A549 (cell line): ENCODE data around the gene CAAP1. TPM values are rescaled to one million over a fixed set of nuclear protein-coding genes. Genes with fewer than 3 reads are reported as not detected.

Experiments
- ATAC-seq, 2 experiments: fragments of 200-7000 bp in 1 of 2; fragments of >200 bp in 1 of 2; cut with Nextera tagmentation in 1 of 2; cut with Tn5 transposase in 1 of 2; 3 replicates each; pipeline versions ENCODE4 v1.8.0 to v1.9.1; 2018 to 2020; ENCODE audit warnings: mild to moderate bottlenecking in 1 of 2, moderate library complexity in 1 of 2
- CTCF ChIA-PET: fragments of 300-600 bp; sonication (Branson Sonifier 250); formaldehyde crosslinking; extraction: SDS; loops from one replicate; lab custom pipeline; 2021; ENCODE audit warnings: antibody characterized with exemption, inconsistent platforms; lab: Yijun Ruan, JAX
- POLR2A ChIA-PET: fragments of 350-600 bp; formaldehyde crosslinking; extraction: SDS; loops from one replicate; lab custom pipeline; 2021; ENCODE audit warnings: antibody characterized with exemption, inconsistent platforms; lab: Yijun Ruan, JAX
- DNase-seq, 2 experiments: peaks; one replicate each; pipeline versions ENCODE4 v3.0.0 to v3.0.0-alpha.2; 2011 to 2016; ENCODE audit warnings: low read depth in 1 of 2, low spot score in 1 of 2
- FAIRE-seq: peaks from 2 replicates; lab custom pipeline; 2011; peaks lifted over from hg19 to GRCh38; lab: Jason Lieb, UNC
- H3K27ac ChIP-seq, 2 experiments: fragments of >200 bp; sonication (Bioruptor Twin); formaldehyde crosslinking; 3 replicates each; pipeline ENCODE4 v1.5.1; 2016 to 2017
- H3K4me1 ChIP-seq: fragments of >200 bp; sonication (Bioruptor Twin); formaldehyde crosslinking; 3 replicates; pipeline ENCODE4 v1.6.1; 2016
- H3K4me2 ChIP-seq: fragments of >200 bp; sonication (Bioruptor Twin); formaldehyde crosslinking; 3 replicates; pipeline ENCODE4 v1.6.1; 2016
- H3K4me3 ChIP-seq: fragments of >200 bp; sonication (Bioruptor Twin); formaldehyde crosslinking; 3 replicates; pipeline ENCODE4 v1.5.1; 2016
- H3K9me3 ChIP-seq: fragments of >200 bp; sonication (Bioruptor Twin); formaldehyde crosslinking; 3 replicates; pipeline ENCODE4 v1.6.1; 2016
- CHD2 ChIP-seq: fragments of 150-350 bp; IDR thresholded peaks from 2 replicates; pipeline ENCODE4 v1.6.1; 2014; ENCODE audit warnings: low read length; ENCODE audit not compliant: partially characterized antibody
- EHMT2 ChIP-seq: fragments of 200-600 bp; sonication (generic); IDR thresholded peaks from 2 replicates; pipeline ENCODE4 v1.6.1; 2016; ENCODE audit warnings: antibody characterized with exemption, low read depth, mild to moderate bottlenecking, moderate library complexity
- ESRRA ChIP-seq: fragments of 150-350 bp; IDR thresholded peaks from 2 replicates; pipeline ENCODE4 v1.6.1; 2014; ENCODE audit warnings: mild to moderate bottlenecking, low read length, borderline replicate concordance
- FOSB ChIP-seq: fragments of 250-450 bp; sonication (Bioruptor Pico); IDR thresholded peaks from 2 replicates; pipeline ENCODE4 v1.5.0; 2020; ENCODE audit warnings: mild to moderate bottlenecking, moderate library complexity
- GATA3 ChIP-seq: IDR thresholded peaks from 2 replicates; pipeline ENCODE4 v1.6.1; 2012; ENCODE audit warnings: borderline replicate concordance
- JUN ChIP-seq, 2 experiments: fragments of >200 bp; sonication (Bioruptor Twin); formaldehyde crosslinking; IDR thresholded peaks; 2 replicates in 1 of 2; 3 replicates in 1 of 2; pipeline ENCODE4 v1.6.1; 2016 to 2017
- JUNB ChIP-seq: fragments of >200 bp; sonication (Bioruptor Twin); formaldehyde crosslinking; IDR thresholded peaks from 2 replicates; pipeline ENCODE4 v1.6.1; 2016
- MAZ ChIP-seq: fragments of 150-350 bp; IDR thresholded peaks from 2 replicates; pipeline ENCODE4 v1.6.1; 2014; ENCODE audit warnings: antibody characterized with exemption, low read depth, low read length, borderline replicate concordance
- PHF8 ChIP-seq: fragments of 200-600 bp; sonication (generic); IDR thresholded peaks from 2 replicates; pipeline ENCODE4 v1.6.1; 2016; ENCODE audit warnings: low read depth, mild to moderate bottlenecking, antibody characterized with exemption, moderate library complexity, borderline replicate concordance
- POLR2AphosphoS2 ChIP-seq: conservative IDR thresholded peaks from 2 replicates; pipeline ENCODE4 v1.6.1; 2012; ENCODE audit warnings: low read length, improper control_type of control experiment, inconsistent platforms
- WGBS: methylation state at CpG from one replicate; pipeline ENCODE4 v1.1.6; 2017; ENCODE audit errors: missing lambda C conversion rate; 5-methylcytosine and 5-hydroxymethylcytosine counted together
- polyA plus RNA-seq, 4 experiments: library from polyadenylated mRNA; depleted of rRNA in 3 of 4; stranded (reverse); fragments of >200 nt; fragmentation: RNase III in 1 of 4; extraction: RNeasy Plus Mini Kit Qiagen cat#74134 plus additional on column Dnase treatment in 1 of 4; gene quantifications; 2 replicates in 3 of 4; 3 replicates in 1 of 4; pipeline ENCODE4 v1.2.3, GENCODE V29; 2011 to 2017
- TF ChIP-seq, protein P1 (sequence below): fragments of 200-600 bp; sonication (generic); IDR thresholded peaks from 2 replicates; pipeline ENCODE4 v1.6.1; 2016; ENCODE audit warnings: antibody characterized with exemption, mild to moderate bottlenecking, moderate library complexity
- TF ChIP-seq, protein P2 (sequence below): fragments of >200 bp; sonication (Bioruptor Twin); formaldehyde crosslinking; IDR thresholded peaks from 3 replicates; pipeline ENCODE4 v1.5.1; 2016
- TF ChIP-seq, protein P3 (sequence below): fragments of 250-450 bp; sonication (Bioruptor Pico); IDR thresholded peaks from 2 replicates; pipeline ENCODE4 v1.5.0; 2021; ENCODE audit warnings: mild to moderate bottlenecking, moderate library complexity, borderline replicate concordance
- TF ChIP-seq, protein P4 (sequence below): fragments of >200 bp; sonication (Bioruptor Twin); formaldehyde crosslinking; IDR thresholded peaks from 3 replicates; pipeline ENCODE4 v1.6.1; 2016
- TF ChIP-seq, protein P5 (sequence below): fragments of 450-650 bp; IDR thresholded peaks from 2 replicates; pipeline ENCODE4 v1.6.1; 2014; ENCODE audit warnings: antibody characterized with exemption

Gene CAAP1
- polyA plus RNA-seq, 2 of the 4 experiments (the other 2 are of a cell fraction) = 23.7 to 32.8 TPM

DNA sequence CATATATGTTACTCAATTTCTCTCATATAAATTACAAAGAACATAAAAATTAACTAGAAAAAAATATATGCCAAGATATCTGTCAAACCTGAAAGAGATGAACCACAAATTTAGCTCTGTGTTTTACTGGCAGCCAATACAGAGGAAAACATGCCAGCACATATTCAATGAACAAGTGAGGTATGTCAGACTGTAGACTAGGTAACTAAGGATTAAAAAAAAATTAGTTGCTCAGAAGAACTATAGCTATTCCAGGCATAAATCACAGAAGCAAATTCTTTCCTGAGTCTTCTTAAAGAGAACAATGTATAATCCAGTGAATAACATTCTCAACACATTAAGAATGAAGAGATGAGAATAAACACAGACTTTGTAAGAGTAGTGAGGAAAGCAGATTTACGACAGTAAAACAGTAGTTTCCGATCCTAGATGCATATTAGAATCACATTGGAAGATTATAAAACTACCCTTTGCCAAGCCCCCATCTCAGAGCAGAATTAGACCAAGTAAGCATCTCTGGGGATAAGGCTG lies 20.6 kb upstream of the CAAP1 start:
- DNase-seq (no peak), ATAC-seq (no peak), FAIRE-seq (no peak)
- H3K4me3 ChIP-seq = no peak overlapping the region
- H3K9me3 ChIP-seq = no peaks in the 10 kb centered on the region
- no peak for TF ChIP-seq MAZ
- no peak for TF ChIP-seq PHF8
- TF ChIP-seq, protein P1, sequence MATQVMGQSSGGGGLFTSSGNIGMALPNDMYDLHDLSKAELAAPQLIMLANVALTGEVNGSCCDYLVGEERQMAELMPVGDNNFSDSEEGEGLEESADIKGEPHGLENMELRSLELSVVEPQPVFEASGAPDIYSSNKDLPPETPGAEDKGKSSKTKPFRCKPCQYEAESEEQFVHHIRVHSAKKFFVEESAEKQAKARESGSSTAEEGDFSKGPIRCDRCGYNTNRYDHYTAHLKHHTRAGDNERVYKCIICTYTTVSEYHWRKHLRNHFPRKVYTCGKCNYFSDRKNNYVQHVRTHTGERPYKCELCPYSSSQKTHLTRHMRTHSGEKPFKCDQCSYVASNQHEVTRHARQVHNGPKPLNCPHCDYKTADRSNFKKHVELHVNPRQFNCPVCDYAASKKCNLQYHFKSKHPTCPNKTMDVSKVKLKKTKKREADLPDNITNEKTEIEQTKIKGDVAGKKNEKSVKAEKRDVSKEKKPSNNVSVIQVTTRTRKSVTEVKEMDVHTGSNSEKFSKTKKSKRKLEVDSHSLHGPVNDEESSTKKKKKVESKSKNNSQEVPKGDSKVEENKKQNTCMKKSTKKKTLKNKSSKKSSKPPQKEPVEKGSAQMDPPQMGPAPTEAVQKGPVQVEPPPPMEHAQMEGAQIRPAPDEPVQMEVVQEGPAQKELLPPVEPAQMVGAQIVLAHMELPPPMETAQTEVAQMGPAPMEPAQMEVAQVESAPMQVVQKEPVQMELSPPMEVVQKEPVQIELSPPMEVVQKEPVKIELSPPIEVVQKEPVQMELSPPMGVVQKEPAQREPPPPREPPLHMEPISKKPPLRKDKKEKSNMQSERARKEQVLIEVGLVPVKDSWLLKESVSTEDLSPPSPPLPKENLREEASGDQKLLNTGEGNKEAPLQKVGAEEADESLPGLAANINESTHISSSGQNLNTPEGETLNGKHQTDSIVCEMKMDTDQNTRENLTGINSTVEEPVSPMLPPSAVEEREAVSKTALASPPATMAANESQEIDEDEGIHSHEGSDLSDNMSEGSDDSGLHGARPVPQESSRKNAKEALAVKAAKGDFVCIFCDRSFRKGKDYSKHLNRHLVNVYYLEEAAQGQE = no peak
- TF ChIP-seq EHMT2 = no peak
- POLR2A ChIA-PET = interaction anchor here (1.5 kb wide), 1 partner anchor 43 kb away, joined by 4 read pairs; the partner anchor contains the start of gene IFT74
- CTCF ChIA-PET = interaction anchor here (0.7 to 1.2 kb wide), 3 partner anchors 12 to 63 kb away, joined by 3 read pairs; no protein-coding TSS in a partner anchor
- H3K4me2 ChIP-seq = no peak overlapping the region
- 95% methylated on average over 2 of the region's 2 CpGs for WGBS
- H3K27ac ChIP-seq = no peak overlapping the region
- no peaks in the 10 kb centered on the region for H3K4me1 ChIP-seq

DNA sequence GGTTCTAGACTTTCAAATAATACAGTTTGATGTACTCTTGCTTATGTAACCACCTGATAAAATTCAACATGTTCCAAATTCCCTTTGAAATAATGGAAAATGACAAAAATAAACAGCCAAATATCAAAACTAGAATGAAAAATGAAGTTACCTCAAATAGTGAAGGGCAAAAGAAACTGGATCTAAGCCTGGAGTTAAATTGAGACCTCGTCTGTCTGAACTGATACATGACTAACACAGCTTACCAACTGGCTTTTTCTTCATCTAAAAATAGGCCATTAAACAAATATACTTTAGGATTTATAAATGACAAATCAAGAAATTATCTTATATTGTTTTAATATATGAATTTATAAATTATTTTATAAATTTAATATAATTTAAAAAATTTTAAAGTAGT lies 12.1 kb upstream of the CAAP1 start:
- WGBS = 72% methylated on average over 1 of the region's 1 CpG
- Histone ChIP-seq H3K27ac (no peak overlapping the region), H3K9me3 (no peaks in the 10 kb centered on the region), H3K4me2 (no peak overlapping the region), H3K4me3 (no peak overlapping the region), H3K4me1 (no peaks in the 10 kb centered on the region)
- ChIA-PET CTCF (no interaction called here), POLR2A (no interaction called here)
- FAIRE-seq (no peak), ATAC-seq (no peak), DNase-seq (no peak)
- TF ChIP-seq FOSB = no peak
- TF ChIP-seq JUN (IDR thresholded peaks at IDR 0.05) = no peak
- no peak for TF ChIP-seq JUNB
- no peak for TF ChIP-seq MAZ
- TF ChIP-seq GATA3 = no peak
- TF ChIP-seq, protein P2, sequence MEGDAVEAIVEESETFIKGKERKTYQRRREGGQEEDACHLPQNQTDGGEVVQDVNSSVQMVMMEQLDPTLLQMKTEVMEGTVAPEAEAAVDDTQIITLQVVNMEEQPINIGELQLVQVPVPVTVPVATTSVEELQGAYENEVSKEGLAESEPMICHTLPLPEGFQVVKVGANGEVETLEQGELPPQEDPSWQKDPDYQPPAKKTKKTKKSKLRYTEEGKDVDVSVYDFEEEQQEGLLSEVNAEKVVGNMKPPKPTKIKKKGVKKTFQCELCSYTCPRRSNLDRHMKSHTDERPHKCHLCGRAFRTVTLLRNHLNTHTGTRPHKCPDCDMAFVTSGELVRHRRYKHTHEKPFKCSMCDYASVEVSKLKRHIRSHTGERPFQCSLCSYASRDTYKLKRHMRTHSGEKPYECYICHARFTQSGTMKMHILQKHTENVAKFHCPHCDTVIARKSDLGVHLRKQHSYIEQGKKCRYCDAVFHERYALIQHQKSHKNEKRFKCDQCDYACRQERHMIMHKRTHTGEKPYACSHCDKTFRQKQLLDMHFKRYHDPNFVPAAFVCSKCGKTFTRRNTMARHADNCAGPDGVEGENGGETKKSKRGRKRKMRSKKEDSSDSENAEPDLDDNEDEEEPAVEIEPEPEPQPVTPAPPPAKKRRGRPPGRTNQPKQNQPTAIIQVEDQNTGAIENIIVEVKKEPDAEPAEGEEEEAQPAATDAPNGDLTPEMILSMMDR = no peak
- no peak for TF ChIP-seq POLR2AphosphoS2
- TF ChIP-seq, protein P3, sequence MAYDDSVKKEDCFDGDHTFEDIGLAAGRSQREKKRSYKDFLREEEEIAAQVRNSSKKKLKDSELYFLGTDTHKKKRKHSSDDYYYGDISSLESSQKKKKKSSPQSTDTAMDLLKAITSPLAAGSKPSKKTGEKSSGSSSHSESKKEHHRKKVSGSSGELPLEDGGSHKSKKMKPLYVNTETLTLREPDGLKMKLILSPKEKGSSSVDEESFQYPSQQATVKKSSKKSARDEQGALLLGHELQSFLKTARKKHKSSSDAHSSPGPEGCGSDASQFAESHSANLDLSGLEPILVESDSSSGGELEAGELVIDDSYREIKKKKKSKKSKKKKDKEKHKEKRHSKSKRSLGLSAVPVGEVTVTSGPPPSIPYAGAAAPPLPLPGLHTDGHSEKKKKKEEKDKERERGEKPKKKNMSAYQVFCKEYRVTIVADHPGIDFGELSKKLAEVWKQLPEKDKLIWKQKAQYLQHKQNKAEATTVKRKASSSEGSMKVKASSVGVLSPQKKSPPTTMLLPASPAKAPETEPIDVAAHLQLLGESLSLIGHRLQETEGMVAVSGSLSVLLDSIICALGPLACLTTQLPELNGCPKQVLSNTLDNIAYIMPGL = no peak
- TF ChIP-seq, protein P4, sequence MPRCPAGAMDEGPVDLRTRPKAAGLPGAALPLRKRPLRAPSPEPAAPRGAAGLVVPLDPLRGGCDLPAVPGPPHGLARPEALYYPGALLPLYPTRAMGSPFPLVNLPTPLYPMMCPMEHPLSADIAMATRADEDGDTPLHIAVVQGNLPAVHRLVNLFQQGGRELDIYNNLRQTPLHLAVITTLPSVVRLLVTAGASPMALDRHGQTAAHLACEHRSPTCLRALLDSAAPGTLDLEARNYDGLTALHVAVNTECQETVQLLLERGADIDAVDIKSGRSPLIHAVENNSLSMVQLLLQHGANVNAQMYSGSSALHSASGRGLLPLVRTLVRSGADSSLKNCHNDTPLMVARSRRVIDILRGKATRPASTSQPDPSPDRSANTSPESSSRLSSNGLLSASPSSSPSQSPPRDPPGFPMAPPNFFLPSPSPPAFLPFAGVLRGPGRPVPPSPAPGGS = no peak
- TF ChIP-seq CHD2 = no peak
- no peak for TF ChIP-seq ESRRA
- TF ChIP-seq, protein P5, sequence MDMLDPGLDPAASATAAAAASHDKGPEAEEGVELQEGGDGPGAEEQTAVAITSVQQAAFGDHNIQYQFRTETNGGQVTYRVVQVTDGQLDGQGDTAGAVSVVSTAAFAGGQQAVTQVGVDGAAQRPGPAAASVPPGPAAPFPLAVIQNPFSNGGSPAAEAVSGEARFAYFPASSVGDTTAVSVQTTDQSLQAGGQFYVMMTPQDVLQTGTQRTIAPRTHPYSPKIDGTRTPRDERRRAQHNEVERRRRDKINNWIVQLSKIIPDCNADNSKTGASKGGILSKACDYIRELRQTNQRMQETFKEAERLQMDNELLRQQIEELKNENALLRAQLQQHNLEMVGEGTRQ = no peak
